Measurements from ENCODE around the gene GM2A.
A peak's percentile ranks its signal among the peaks of the same experiment; 100 is the strongest.

The GM2A gene

DNA sequence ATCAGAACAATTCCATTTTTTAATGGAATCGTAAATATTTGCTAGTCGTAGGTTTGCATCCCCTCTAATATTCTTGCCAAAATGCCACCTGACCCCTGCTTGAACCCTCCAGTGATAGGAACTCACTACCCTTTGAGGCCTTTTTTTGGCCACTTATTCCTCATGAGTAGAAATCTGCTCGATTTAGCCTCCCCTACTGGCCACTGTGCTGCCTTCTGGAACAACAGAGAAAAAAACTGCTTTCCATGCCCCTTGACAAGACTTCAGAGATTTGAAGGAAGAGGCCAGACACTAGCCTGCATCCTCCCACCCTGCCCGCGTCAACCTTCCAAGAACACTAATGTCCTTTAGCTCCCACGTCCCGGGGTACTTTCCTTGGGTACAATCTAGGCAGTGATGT lies 33.2 kb upstream of the GM2A start:
- H3K4me3 ChIP-seq (ENCODE audit: low read length) = no peak overlapping the region
- H3K9ac ChIP-seq (ENCODE audit: low read depth, low read length) = no peak overlapping the region
- peaks cover 3% of the 10 kb centered on the region for H3K4me1 ChIP-seq (ENCODE audit: control insufficient read depth, insufficient read depth, low read length)

DNA sequence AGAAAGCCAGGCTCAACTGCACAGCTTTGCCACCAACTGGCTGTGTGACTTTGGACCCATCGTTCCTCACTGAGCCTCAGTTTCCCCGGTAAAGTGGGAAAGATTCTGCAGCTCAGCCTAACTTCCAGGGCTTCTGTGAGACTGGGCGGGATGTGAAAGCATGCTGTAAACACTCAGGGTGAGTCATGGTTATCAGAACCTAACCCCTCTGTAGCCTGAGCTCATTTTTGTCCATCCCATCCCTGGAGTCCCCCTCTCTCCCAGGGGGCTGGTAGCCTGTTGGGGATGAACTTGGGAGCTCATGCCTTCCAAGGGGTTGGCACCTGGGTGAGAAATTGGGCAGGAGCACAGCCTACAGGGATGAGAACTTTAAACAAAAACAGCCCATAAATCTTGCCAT lies 31.4 kb upstream of the GM2A start:
- Histone ChIP-seq H3K36me3 (ENCODE audit: insufficient read depth, low read length) (no peaks in the 10 kb centered on the region), H3K27me3 (ENCODE audit: control insufficient read depth, insufficient read depth, low read length) (peaks cover 5% of the 10 kb centered on the region), H3K4me3 (ENCODE audit: low read length) (no peak overlapping the region), H3K4me2 (ENCODE audit: low read length) (no peak overlapping the region), H3K4me1 (ENCODE audit: control insufficient read depth, insufficient read depth, low read length) (peaks cover 3% of the 10 kb centered on the region), H3K9me3 (replicated peaks; ENCODE audit: low read length) (no peaks in the 10 kb centered on the region), H3K9ac (ENCODE audit: low read depth, low read length) (no peak overlapping the region)

More for the DNA sequence above, 33.2 kb upstream of the GM2A start:
- no peaks in the 10 kb centered on the region for H3K36me3 ChIP-seq (ENCODE audit: insufficient read depth, low read length)
- H3K27me3 ChIP-seq (ENCODE audit: control insufficient read depth, insufficient read depth, low read length) = peaks cover 5% of the 10 kb centered on the region
- no peak overlapping the region for H3K4me2 ChIP-seq (ENCODE audit: low read length)
- H3K9me3 ChIP-seq (replicated peaks; ENCODE audit: low read length) = no peaks in the 10 kb centered on the region

DNA sequence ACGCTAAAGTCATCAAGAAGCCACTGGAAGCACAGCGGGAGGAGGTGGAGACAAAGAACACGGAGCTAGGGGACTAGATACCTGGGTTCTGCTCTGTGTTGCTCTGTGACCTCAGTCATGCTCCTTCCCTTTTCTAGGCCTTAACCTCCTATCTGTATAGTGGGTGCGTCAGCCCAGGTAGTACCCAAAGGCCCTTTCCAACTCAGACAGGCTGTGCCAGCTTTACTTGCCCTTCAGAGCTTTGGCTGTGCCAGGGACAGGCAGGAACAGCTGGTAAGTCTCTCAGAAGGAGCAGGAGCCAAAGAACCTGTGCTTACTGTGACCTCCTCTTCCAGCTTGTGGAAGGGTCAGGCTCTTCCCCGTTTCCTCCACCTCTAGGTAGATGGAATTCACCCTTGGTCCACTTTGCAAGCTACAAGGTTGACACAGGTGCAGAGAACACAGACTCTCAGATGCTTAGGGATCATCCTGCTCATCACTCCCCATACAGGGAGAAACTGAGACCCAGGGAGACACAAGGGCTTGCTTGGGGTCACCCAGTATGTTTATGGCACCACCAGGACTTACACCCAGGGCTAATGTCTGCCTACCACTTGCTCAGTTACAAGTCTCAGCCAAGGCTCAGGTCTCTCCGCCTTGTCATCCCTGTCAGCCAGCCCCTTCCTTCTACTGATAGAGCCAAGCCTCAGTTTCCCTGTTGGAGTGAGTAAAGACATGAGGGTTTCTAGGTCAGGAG lies 30.8 kb upstream of the GM2A start:
- Histone ChIP-seq H3K4me3 (ENCODE audit: low read length) (no peak overlapping the region), H3K36me3 (ENCODE audit: insufficient read depth, low read length) (no peaks in the 10 kb centered on the region), H3K9me3 (replicated peaks; ENCODE audit: low read length) (no peaks in the 10 kb centered on the region), H3K9ac (ENCODE audit: low read depth, low read length) (no peak overlapping the region), H3K4me2 (ENCODE audit: low read length) (no peak overlapping the region), H3K27me3 (ENCODE audit: control insufficient read depth, insufficient read depth, low read length) (peaks cover 5% of the 10 kb centered on the region), H3K4me1 (ENCODE audit: control insufficient read depth, insufficient read depth, low read length) (peaks cover 3% of the 10 kb centered on the region)

DNA sequence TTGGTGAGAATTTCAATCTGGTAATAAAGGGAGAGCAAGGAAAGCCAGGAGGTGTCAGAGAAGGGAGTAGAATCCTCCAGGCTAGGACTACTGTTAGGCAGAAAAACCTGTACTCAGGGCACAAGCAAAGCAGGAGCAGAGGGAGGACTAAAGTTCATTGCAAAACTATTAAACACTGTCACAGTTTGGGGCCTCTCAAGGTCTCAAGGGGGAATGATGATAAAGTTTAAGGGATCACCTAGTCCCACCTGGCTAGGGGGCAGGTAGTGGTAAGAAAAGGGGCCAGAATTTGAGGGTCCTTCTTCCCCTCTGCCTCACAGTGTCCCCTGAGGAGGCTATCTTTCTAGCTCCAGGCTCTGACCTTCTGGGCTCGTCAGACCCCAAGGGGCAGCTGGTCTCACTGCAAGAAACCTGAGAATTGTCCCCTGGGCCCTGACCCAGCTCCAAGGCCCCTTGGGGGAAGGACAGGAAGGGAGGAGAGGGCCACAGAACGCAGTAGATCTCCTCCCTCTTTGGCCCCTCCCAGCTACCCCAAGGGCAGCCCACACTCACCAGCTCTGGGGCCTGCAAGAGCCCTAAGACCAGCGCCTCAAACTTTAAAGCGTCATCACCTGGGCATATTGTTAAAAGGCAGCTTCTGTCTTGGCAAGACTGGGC lies 30.1 kb upstream of the GM2A start:
- H3K4me3 ChIP-seq (ENCODE audit: low read length) = peak overlapping the region; percentile 78
- H3K4me2 ChIP-seq (ENCODE audit: low read length) = peak overlapping the region; percentile 92
- H3K27me3 ChIP-seq (ENCODE audit: control insufficient read depth, insufficient read depth, low read length) = peaks cover under 1% of the 10 kb centered on the region
- no peak overlapping the region for H3K9ac ChIP-seq (ENCODE audit: low read depth, low read length)
- no peaks in the 10 kb centered on the region for H3K36me3 ChIP-seq (ENCODE audit: insufficient read depth, low read length)
- H3K4me1 ChIP-seq (ENCODE audit: control insufficient read depth, insufficient read depth, low read length) = peaks cover 3% of the 10 kb centered on the region
- H3K9me3 ChIP-seq (replicated peaks; ENCODE audit: low read length) = no peaks in the 10 kb centered on the region

DNA sequence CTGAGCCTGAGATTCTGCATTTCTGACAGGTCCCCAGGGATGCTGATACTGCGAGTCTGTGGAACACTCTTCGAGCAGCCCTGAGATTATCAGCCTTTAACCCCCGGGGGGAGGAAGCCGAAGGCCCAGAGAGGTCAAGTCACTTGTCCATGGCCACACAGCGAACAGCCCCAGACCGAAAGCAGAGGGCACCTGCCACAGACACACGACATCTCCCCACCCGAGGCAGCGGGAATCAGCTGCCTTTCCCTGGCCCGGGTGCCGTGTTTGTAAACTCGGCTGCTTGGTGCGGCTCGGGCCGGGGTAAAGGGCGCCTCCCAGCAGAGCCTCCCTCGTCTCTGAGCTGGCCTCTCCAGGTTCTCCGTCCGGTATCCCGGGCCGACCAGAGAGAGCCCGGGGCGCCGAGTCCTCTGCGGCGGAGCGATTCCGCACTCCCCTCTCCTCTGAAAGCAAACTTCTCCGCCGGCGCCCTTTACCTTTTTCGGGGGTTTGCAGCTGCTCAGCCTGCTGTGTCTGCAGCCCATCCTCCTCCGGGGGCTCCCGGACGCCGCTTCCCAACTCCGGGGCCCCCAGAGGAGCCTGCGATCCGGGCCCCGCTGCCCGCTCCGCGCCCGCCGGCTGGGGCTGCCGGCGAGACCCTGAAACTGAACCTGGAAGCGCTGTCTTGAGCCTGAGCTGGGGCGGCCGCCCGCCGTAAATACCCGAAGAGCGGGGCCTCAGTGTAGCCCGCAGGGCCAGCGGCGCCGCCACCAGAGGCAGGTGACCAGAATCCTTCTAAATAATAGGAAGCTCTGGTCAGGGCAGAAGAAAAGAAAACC lies 29.3 kb upstream of the GM2A start, which contains the start of gene CCDC69:
TSS of gene CCDC69 (minus strand) at position 646 of the 818 bp plus-strand sequence. CDS start at position 524, 122 bp downstream.
- H3K4me3 ChIP-seq (ENCODE audit: low read length) = peak within 1 kb of the TSS; percentile 78
- no peaks in the 10 kb centered on the region for H3K36me3 ChIP-seq (ENCODE audit: insufficient read depth, low read length)
- peaks cover 6% of the 10 kb centered on the region for H3K27me3 ChIP-seq (ENCODE audit: control insufficient read depth, insufficient read depth, low read length)
- peak within 1 kb of the TSS; percentile 58 for H3K9ac ChIP-seq (ENCODE audit: low read depth, low read length)
- H3K4me1 ChIP-seq (ENCODE audit: control insufficient read depth, insufficient read depth, low read length) = peaks cover 3% of the 10 kb centered on the region
- H3K9me3 ChIP-seq (replicated peaks; ENCODE audit: low read length) = no peaks in the 10 kb centered on the region
- H3K4me2 ChIP-seq (ENCODE audit: low read length) = peak within 1 kb of the TSS; percentile 92

DNA sequence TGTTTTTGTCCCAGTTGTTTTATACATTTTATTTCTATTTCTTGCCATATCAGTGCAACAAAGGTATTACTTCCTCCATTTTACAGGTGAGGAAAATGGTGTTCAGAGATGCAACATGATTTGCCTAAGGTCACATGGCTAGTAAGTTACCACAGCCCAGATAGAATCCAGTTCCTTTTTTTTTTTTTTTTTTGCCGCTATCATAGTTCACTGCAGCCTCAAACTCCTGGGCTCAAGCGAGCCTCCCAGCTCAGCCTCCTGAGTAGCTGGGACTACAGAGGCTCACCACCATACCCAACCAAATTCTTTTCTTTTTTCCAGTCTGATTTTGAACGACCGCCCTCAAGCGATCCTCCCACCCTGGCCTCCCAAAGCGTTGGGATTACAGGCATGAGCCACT lies 28.6 kb upstream of the GM2A start:
- Histone ChIP-seq H3K9ac (ENCODE audit: low read depth, low read length) (no peak overlapping the region), H3K4me3 (ENCODE audit: low read length) (peak overlapping the region; percentile 78), H3K27me3 (ENCODE audit: control insufficient read depth, insufficient read depth, low read length) (peaks cover 9% of the 10 kb centered on the region), H3K36me3 (ENCODE audit: insufficient read depth, low read length) (no peaks in the 10 kb centered on the region), H3K9me3 (replicated peaks; ENCODE audit: low read length) (no peaks in the 10 kb centered on the region), H3K4me2 (ENCODE audit: low read length) (peak overlapping the region; percentile 92), H3K4me1 (ENCODE audit: control insufficient read depth, insufficient read depth, low read length) (peaks cover 3% of the 10 kb centered on the region)

DNA sequence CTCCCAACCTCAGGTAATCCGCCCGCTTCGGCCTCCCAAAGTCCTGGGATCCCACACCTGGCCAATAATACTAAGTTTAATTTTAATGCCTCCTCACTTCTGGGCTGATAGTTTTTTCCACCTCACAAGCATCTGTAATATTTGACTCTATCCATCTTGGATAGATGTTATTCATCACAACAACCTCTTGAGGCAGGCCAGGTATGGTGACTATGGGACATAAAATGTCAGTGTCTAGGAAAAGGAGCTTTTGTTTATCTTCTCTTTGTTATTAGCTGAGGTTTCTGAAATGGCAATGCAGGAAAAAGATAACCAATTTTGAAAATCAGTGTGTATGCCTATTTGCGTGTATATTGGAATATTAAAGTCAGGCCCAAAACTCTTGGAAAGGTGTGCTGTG lies 27.9 kb upstream of the GM2A start:
- Histone ChIP-seq H3K4me3 (ENCODE audit: low read length) (no peak overlapping the region), H3K4me1 (ENCODE audit: control insufficient read depth, insufficient read depth, low read length) (peaks cover 3% of the 10 kb centered on the region), H3K27me3 (ENCODE audit: control insufficient read depth, insufficient read depth, low read length) (peaks cover 14% of the 10 kb centered on the region), H3K9ac (ENCODE audit: low read depth, low read length) (no peak overlapping the region), H3K4me2 (ENCODE audit: low read length) (no peak overlapping the region), H3K9me3 (replicated peaks; ENCODE audit: low read length) (no peaks in the 10 kb centered on the region), H3K36me3 (ENCODE audit: insufficient read depth, low read length) (no peaks in the 10 kb centered on the region)

DNA sequence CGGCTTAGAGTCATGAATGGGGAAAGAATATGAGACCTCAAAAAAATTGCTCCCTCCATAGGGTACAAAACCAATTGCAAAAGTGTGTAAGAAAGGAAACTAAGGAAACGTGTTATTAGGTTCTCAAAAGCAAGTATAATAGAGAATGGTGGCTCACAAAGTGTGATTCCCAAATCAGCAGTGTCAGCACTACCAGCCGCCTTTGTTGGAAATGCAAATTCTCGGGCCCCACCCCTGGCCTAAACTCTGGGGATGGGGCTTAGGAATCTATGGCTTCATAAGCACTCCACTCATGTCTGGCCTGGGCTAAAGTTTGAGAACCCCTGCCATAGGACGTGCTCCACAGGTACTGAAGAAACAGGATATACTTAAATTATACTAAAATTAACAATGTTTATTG lies 27.5 kb upstream of the GM2A start:
- H3K4me2 ChIP-seq (ENCODE audit: low read length) = no peak overlapping the region
- no peaks in the 10 kb centered on the region for H3K9me3 ChIP-seq (replicated peaks; ENCODE audit: low read length)
- peaks cover 3% of the 10 kb centered on the region for H3K4me1 ChIP-seq (ENCODE audit: control insufficient read depth, insufficient read depth, low read length)
- H3K27me3 ChIP-seq (ENCODE audit: control insufficient read depth, insufficient read depth, low read length) = peaks cover 18% of the 10 kb centered on the region
- H3K9ac ChIP-seq (ENCODE audit: low read depth, low read length) = no peak overlapping the region
- H3K36me3 ChIP-seq (ENCODE audit: insufficient read depth, low read length) = no peaks in the 10 kb centered on the region
- H3K4me3 ChIP-seq (ENCODE audit: low read length) = no peak overlapping the region

DNA sequence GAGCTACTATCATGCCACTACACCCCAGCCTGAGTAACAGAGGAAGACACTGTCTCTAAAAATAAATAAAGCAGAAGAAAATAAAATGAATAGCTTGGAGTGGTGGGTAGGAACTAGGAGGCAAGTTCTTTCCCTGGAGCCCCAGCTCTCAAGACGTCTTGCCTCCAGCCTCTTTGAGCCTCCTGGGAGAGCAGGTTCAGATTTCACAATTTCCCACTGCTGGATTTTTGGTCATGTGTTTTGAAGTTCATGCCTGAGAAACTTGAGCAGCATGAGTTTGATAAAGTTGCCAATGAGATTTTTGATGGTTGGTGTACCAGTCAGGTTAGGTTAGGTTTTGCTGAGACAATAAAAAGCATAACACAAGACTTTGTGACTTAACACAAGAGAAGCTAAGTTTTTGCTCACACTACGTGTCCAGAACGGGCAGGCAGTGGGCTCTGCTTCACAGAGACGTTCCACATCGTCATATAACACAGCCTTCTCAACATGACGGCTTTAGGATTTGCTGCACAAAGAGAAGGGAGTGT lies 25.0 kb upstream of the GM2A start:
- peaks cover 3% of the 10 kb centered on the region for H3K4me1 ChIP-seq (ENCODE audit: control insufficient read depth, insufficient read depth, low read length)
- H3K4me2 ChIP-seq (ENCODE audit: low read length) = no peak overlapping the region
- no peaks in the 10 kb centered on the region for H3K36me3 ChIP-seq (ENCODE audit: insufficient read depth, low read length)
- H3K9me3 ChIP-seq (replicated peaks; ENCODE audit: low read length) = no peaks in the 10 kb centered on the region
- no peak overlapping the region for H3K9ac ChIP-seq (ENCODE audit: low read depth, low read length)
- H3K4me3 ChIP-seq (ENCODE audit: low read length) = no peak overlapping the region
- H3K27me3 ChIP-seq (ENCODE audit: control insufficient read depth, insufficient read depth, low read length) = peaks cover 40% of the 10 kb centered on the region

DNA sequence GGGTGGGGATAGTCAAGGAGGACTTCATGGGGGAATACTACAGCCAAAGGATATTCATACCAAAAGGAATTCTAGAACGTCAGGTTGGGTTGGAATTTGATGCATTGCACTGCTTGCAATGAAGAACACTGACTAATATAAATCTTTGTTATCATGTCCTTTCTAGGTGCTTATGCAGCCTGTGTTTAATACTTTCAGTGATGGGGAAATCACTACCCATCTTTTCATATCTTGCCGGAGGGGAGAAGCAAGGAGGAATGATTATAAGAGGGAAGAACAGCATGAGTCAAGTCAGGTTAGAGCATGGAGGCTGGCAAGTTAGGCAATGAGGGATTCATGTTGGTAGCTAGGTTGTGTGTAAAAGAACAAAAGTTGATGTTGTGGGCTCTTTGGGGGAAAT lies 24.0 kb upstream of the GM2A start:
- H3K4me2 ChIP-seq (ENCODE audit: low read length) = no peak overlapping the region
- H3K9me3 ChIP-seq (replicated peaks; ENCODE audit: low read length) = no peaks in the 10 kb centered on the region
- H3K9ac ChIP-seq (ENCODE audit: low read depth, low read length) = no peak overlapping the region
- H3K27me3 ChIP-seq (ENCODE audit: control insufficient read depth, insufficient read depth, low read length) = peaks cover 47% of the 10 kb centered on the region
- H3K36me3 ChIP-seq (ENCODE audit: insufficient read depth, low read length) = no peaks in the 10 kb centered on the region
- no peak overlapping the region for H3K4me3 ChIP-seq (ENCODE audit: low read length)
- no peaks in the 10 kb centered on the region for H3K4me1 ChIP-seq (ENCODE audit: control insufficient read depth, insufficient read depth, low read length)

DNA sequence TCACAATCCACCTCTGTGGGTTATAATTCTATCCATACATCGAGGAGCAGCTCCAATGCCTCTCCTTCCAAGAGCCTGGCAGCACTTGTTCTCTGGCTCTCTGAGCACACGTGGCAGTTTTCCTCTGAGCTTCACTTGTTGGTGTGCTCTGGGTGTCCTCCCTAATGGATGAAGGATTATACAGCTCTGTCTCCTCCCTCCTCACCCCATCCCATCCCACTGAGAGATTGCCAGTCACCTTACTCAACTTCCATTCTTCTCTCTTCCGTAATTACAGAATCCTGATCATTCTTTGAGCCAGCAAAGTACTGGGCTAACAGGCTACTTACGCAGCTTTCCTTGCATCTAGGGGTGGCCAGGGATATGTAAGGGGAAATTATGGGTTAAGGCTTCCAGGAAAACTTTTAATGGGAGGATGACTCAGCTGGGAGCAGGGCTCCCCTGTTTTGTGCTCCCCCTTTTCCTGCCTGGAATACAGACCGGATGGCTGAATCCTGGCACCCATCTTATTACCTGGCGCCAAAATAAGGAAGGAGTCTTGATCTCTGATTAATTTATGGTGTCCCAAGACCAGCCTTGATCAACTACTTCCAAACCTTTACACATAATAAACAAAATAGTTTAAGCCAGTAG lies 22.8 kb upstream of the GM2A start:
- Histone ChIP-seq H3K4me2 (ENCODE audit: low read length) (no peak overlapping the region), H3K9me3 (replicated peaks; ENCODE audit: low read length) (no peaks in the 10 kb centered on the region), H3K27me3 (ENCODE audit: control insufficient read depth, insufficient read depth, low read length) (peaks cover 53% of the 10 kb centered on the region), H3K36me3 (ENCODE audit: insufficient read depth, low read length) (no peaks in the 10 kb centered on the region), H3K4me1 (ENCODE audit: control insufficient read depth, insufficient read depth, low read length) (no peaks in the 10 kb centered on the region), H3K9ac (ENCODE audit: low read depth, low read length) (no peak overlapping the region), H3K4me3 (ENCODE audit: low read length) (no peak overlapping the region)

Data from skeletal muscle satellite cell (primary cell).